Motor neuron (in vitro differentiated cells): ENCODE results near the gene SH2D3C. TPM values are rescaled to one million over a fixed set of nuclear protein-coding genes. Genes with fewer than 3 reads are reported as not detected.

Source experiments
- ATAC-seq, 8 experiments: fragments of 200-7000 bp; cut with Tn5 transposase; replicated peaks in 6 of 8; 2 replicates each; pipeline ENCODE4 v1.8.0; 2021; ENCODE audit warnings: mild to moderate bottlenecking in 8 of 8, moderate library complexity in 8 of 8
- H3K27ac ChIP-seq, 2 donors: fragments of 250-450 bp; sonication (Bioruptor Pico); 2 replicates each; pipeline ENCODE4 v1.9.0; 2021; ENCODE audit warnings: antibody characterized with exemption in 2 of 2, mild to moderate bottlenecking in 2 of 2, moderate library complexity in 1 of 2
- H3K4me1 ChIP-seq, 2 donors: fragments of 250-450 bp; sonication (Bioruptor Pico); replicated peaks in 1 of 2; 2 replicates each; pipeline ENCODE4 v1.6.1; 2021; ENCODE audit warnings: antibody characterized with exemption in 2 of 2, mild to moderate bottlenecking in 2 of 2, moderate library complexity in 1 of 2
- H3K4me3 ChIP-seq, 5 donors: fragments of 250-450 bp; sonication (Bioruptor Pico); 2 replicates each; pipeline ENCODE4 v1.9.0; 2021; ENCODE audit warnings: antibody characterized with exemption in 5 of 5, mild to moderate bottlenecking in 5 of 5, moderate library complexity in 4 of 5
- WGBS, 10 experiments: fragments of 450-650 bp; shearing (Covaris generic); methylation state at CpG; one replicate each; pipeline ENCODE4 v1.0.0; 2022; 5-methylcytosine and 5-hydroxymethylcytosine counted together
- in situ Hi-C, 9 experiments: fragments of 400-800 bp; cut with MboI; loops; one replicate each; pipeline ENCODE4 v1.15.0; 2021; ENCODE audit warnings: low sequenced_read_pairs in 9 of 9, low pct_unique_long_range_greater_than_20kb in 2 of 9; ENCODE audit not compliant: unreplicated experiment in 9 of 9
- total RNA-seq, 8 experiments: library from RNA; unstranded; fragments of 300-600 nt; gene quantifications; 2 replicates each; pipeline versions ENCODE4 v1.2.3 to v1.2.4, GENCODE V29; 2022

The SH2D3C gene
- total RNA-seq, 8 experiments from 2014 or later = 0.14 to 12.5 (median 6.5) TPM

GRCh38 chr9:127734747-127735529 is 43.5 kb downstream of the SH2D3C start, which contains the start of gene TOR2A:
Gene TOR2A, minus strand, starts transcription at chr9:127735294. Its CDS starts 24 bp downstream, at chr9:127735270.
- WGBS, 10 experiments = 0% methylated on average over 3 to 14 of the region's 76 CpGs; no CpG with 5 or more reads in 6 of the 10 experiments
- H3K27ac ChIP-seq = peak within 1 kb of the TSS; percentile 88 to 89
- peak within 1 kb of the TSS; percentile 66 to 88 (median 76) for H3K4me3 ChIP-seq
- in situ Hi-C loops = loop anchor here in 3 of 9 experiments (5.0 to 25.0 kb wide), 3 partner anchors 47 to 190 kb away; no protein-coding TSS in a partner anchor
- peak; percentile 86 to 94 (median 90) for ATAC-seq
- peaks cover 14% of the 10 kb centered on the region in 2 donors for H3K4me1 ChIP-seq

GRCh38 chr9:127734247-127734746 is 44.2 kb downstream of the SH2D3C start:
- in situ Hi-C loops = loop anchor here in 2 of 9 experiments (10.0 to 25.0 kb wide), 2 partner anchors 147 to 191 kb away; no protein-coding TSS in a partner anchor
- 0 to 52% (median 10%) methylated on average over 1 to 4 of the region's 22 CpGs; no CpG with 5 or more reads in 6 of the 10 experiments for WGBS, 10 experiments
- H3K4me3 ChIP-seq = peak overlapping the region; percentile 66 to 88 (median 76)
- H3K4me1 ChIP-seq = peaks cover 14% of the 10 kb centered on the region in 2 donors
- peak overlapping the region in 1 of 2 donors; percentile 89 for H3K27ac ChIP-seq
- no peak for ATAC-seq

DNA sequence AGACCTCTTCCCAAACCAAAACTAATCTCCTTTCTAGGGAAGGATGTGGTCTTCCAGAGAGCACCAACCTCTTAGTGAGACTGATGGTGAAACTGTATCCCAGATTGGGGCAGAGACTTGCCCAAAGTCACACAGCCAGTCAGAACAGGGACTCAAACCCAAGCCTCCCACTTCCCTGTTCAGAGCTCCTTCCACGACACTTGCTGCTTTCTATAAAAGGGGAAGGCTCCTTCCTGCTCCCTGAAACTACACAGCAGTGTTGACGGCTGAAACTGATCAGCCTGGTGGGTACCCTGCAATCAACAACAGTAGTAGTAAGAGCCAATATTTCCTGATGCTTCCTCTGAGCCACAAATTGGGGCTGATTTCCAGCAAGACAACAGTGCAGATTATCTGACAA is 44.9 kb downstream of the SH2D3C start:
- WGBS, 10 experiments = 78 to 100% (median 100%) methylated on average over 1 to 2 of the region's 2 CpGs; no CpG with 5 or more reads in 5 of the 10 experiments
- no peak overlapping the region for H3K27ac ChIP-seq
- H3K4me3 ChIP-seq = no peak overlapping the region
- H3K4me1 ChIP-seq = peaks cover 14% of the 10 kb centered on the region in 2 donors
- ATAC-seq = no peak
- in situ Hi-C loops = loop anchor here in 2 of 9 experiments (10.0 to 25.0 kb wide), 2 partner anchors 146 to 191 kb away; no protein-coding TSS in a partner anchor

- ATAC-seq = no peak
- 93% methylated on average over 10 of the region's 21 CpGs; no CpG with 5 or more reads in 9 of the 10 experiments for WGBS, 10 experiments
- Histone ChIP-seq H3K4me1 (peaks cover 14% of the 10 kb centered on the region in 2 donors), H3K4me3 (no peak overlapping the region), H3K27ac (no peak overlapping the region)
- in situ Hi-C loops = loop anchor here in 2 of 9 experiments (10.0 to 25.0 kb wide), 2 partner anchors 145 to 192 kb away; no protein-coding TSS in a partner anchor
Observed at GRCh38 chr9:127732444-127732843, 46.0 kb downstream of the SH2D3C start.

- no peak overlapping the region for H3K27ac ChIP-seq
- no peak for ATAC-seq
- H3K4me1 ChIP-seq = peaks cover 14% of the 10 kb centered on the region in 2 donors
- H3K4me3 ChIP-seq = no peak overlapping the region
- WGBS, 10 experiments = 84 to 100% (median 100%) methylated on average over 1 to 7 of the region's 16 CpGs; no CpG with 5 or more reads in 7 of the 10 experiments
- in situ Hi-C loops = loop anchor here in 2 of 9 experiments (10.0 to 25.0 kb wide), 2 partner anchors 145 to 193 kb away; no protein-coding TSS in a partner anchor
Observed at GRCh38 chr9:127731938-127732337, 46.5 kb downstream of the SH2D3C start.

GRCh38 chr9:127730799-127731410 is 47.6 kb downstream of the SH2D3C start:
- no peak overlapping the region for H3K27ac ChIP-seq
- no peak for ATAC-seq
- in situ Hi-C loops = loop anchor here in 2 of 9 experiments (10.0 to 25.0 kb wide), 2 partner anchors 144 to 194 kb away; no protein-coding TSS in a partner anchor
- no peak overlapping the region for H3K4me3 ChIP-seq
- H3K4me1 ChIP-seq = peaks cover 11% of the 10 kb centered on the region in 2 donors
- 60 to 100% (median 87%) methylated on average over 1 to 6 of the region's 9 CpGs; no CpG with 5 or more reads in 4 of the 10 experiments for WGBS, 10 experiments

DNA sequence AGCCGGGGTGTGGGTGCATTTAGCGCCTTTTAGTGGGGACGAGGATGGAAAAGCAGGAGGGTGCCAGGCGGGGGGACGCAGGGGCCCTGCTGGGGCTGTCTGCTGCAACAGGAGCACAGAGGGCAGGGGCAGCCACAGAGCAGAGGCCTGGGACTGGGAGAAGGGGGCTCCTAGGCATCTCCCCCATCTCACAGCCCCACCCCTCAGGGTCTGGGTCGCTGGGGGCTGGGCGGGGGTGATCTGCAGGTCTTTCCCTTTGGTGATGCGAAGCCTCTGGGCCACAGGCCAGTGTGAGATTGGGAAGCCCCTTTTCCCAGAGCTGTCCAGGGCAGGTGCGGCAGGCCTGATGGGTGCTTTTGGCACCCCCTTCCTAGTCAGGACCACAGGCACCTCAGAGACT is 48.2 kb downstream of the SH2D3C start:
- Histone ChIP-seq H3K4me1 (peaks cover 6% of the 10 kb centered on the region in 2 donors), H3K4me3 (no peak overlapping the region), H3K27ac (no peak overlapping the region)
- WGBS, 10 experiments = 90% methylated on average over 2 of the region's 9 CpGs; no CpG with 5 or more reads in 8 of the 10 experiments
- in situ Hi-C loops = loop anchor here in 2 of 9 experiments (10.0 to 25.0 kb wide), 2 partner anchors 143 to 195 kb away; no protein-coding TSS in a partner anchor
- ATAC-seq = no peak

- Histone ChIP-seq H3K27ac (no peak overlapping the region), H3K4me1 (peaks cover 6% of the 10 kb centered on the region in 2 donors), H3K4me3 (no peak overlapping the region)
- 85 to 96% (median 93%) methylated on average over 3 to 5 of the region's 18 CpGs; no CpG with 5 or more reads in 7 of the 10 experiments for WGBS, 10 experiments
- no peak for ATAC-seq
- in situ Hi-C loops = loop anchor here in 2 of 9 experiments (10.0 to 25.0 kb wide), 2 partner anchors 142 to 195 kb away; no protein-coding TSS in a partner anchor
Observed at GRCh38 chr9:127729522-127730256, 48.8 kb downstream of the SH2D3C start.

GRCh38 chr9:127728808-127729207 is 49.7 kb downstream of the SH2D3C start:
- no peak for ATAC-seq
- H3K27ac ChIP-seq = no peak overlapping the region
- H3K4me1 ChIP-seq = no peaks in the 10 kb centered on the region
- H3K4me3 ChIP-seq = no peak overlapping the region
- in situ Hi-C loops = loop anchor here in 1 of 9 experiments (25.0 kb wide), 1 partner anchor 142 kb away; no protein-coding TSS in a partner anchor
- WGBS, 10 experiments = 40 to 93% methylated on average over 1 to 3 of the region's 8 CpGs; no CpG with 5 or more reads in 8 of the 10 experiments

DNA sequence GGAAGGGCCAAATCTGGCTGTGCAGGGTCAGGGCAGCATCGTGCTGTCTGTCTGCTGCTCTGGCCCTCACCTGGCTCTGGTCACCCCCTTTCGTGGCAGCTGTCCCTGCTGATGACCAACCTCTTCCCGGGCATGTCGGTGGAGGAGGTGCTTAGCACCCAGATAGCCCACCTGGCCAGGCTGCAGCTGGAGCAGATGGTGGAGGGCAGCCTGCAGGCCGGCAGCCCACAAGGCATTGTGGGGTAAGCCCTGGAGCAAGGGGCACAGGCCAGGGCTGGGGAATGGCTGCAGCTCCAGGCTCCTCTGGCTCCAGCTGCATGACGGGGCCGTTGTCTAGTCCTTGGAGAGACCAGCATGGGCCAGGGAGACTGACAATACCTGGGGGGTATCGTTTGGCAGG is 51.6 kb downstream of the SH2D3C start:
- H3K27ac ChIP-seq = no peak overlapping the region
- no peak for ATAC-seq
- WGBS, 10 experiments = 50 to 94% (median 87%) methylated on average over 2 to 3 of the region's 8 CpGs; no CpG with 5 or more reads in 7 of the 10 experiments
- no peak overlapping the region for H3K4me3 ChIP-seq
- in situ Hi-C loops = loop anchor here in 1 of 9 experiments (25.0 kb wide), 1 partner anchor 140 kb away; no protein-coding TSS in a partner anchor
- H3K4me1 ChIP-seq = no peaks in the 10 kb centered on the region

DNA sequence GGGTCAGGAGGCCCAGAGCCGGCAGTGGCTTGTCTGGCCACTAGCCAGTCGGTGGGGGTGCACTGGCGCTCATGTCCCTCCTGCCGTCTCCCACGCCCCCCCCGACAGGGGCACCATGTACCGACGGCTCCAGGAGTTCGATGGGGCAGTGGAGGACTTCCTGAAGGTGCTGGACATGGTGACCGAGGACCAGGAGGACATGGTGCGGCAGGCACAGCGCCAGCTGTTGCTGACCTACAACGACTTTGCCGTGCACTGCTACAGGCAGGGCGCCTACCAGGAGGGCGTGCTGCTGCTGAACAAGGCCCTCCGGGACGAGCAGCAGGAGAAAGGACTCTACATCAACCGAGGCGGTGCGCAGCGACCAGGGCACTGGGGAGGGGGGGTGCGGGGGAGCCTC is 54.5 kb downstream of the SH2D3C start:
- in situ Hi-C loops = no loop called here
- no CpG with 5 or more reads among the region's 23 CpGs for WGBS, 10 experiments
- Histone ChIP-seq H3K4me1 (no peaks in the 10 kb centered on the region), H3K27ac (no peak overlapping the region), H3K4me3 (no peak overlapping the region)
- no peak for ATAC-seq

- in situ Hi-C loops = no loop called here
- WGBS, 10 experiments = 17 to 95% (median 88%) methylated on average over 2 to 3 of the region's 5 CpGs; no CpG with 5 or more reads in 5 of the 10 experiments
- peak in 1 of 8 experiments; percentile 13 for ATAC-seq
Observed at GRCh38 chr9:127723444-127723843, 55.0 kb downstream of the SH2D3C start.

More at GRCh38 chr9:127723444-127723843, 55.0 kb downstream of the SH2D3C start:
- H3K4me3 ChIP-seq = no peak overlapping the region
- no peak overlapping the region for H3K27ac ChIP-seq
- H3K4me1 ChIP-seq = no peaks in the 10 kb centered on the region
